ENCODE results near the gene DRD2. TPM values are rescaled to one million over a fixed set of nuclear protein-coding genes. Genes with fewer than 3 reads are reported as not detected.
"Not testable (repeated sequence)": the region's sequence is repeated elsewhere in the genome, so short reads cannot be mapped to it uniquely, and the experiment has no call there.

DRD2 gene
- total RNA-seq = not detected in 2 replicates
- polyA plus RNA-seq = not detected in 2 replicates
- polyA plus RNA-seq (2011; cell fraction: cytosol; rRNA removed) = not detected in 2 replicates
- not detected in 2 replicates for polyA plus RNA-seq (2011; cell fraction: nucleus; rRNA removed)
- not detected in 2 replicates for polyA plus RNA-seq (2012)
- not detected in 2 replicates for polyA minus RNA-seq
- not detected for polyA minus RNA-seq (2011; cell fraction: cytosol; rRNA and poly(A)+ RNA removed)
- polyA minus RNA-seq (2011; cell fraction: nucleus; rRNA and poly(A)+ RNA removed) = not detected in 2 replicates
- not detected for Bru-seq, nascent RNA
- percentile 3 among the genes with signal in this experiment for BruChase-seq, experiment 1, labeled RNA remaining after a 6-hour chase
- BruChase-seq, experiment 2, labeled RNA remaining after a 2-hour chase = percentile 2 among the genes with signal in this experiment
- long read RNA-seq = 0 reads

DNA sequence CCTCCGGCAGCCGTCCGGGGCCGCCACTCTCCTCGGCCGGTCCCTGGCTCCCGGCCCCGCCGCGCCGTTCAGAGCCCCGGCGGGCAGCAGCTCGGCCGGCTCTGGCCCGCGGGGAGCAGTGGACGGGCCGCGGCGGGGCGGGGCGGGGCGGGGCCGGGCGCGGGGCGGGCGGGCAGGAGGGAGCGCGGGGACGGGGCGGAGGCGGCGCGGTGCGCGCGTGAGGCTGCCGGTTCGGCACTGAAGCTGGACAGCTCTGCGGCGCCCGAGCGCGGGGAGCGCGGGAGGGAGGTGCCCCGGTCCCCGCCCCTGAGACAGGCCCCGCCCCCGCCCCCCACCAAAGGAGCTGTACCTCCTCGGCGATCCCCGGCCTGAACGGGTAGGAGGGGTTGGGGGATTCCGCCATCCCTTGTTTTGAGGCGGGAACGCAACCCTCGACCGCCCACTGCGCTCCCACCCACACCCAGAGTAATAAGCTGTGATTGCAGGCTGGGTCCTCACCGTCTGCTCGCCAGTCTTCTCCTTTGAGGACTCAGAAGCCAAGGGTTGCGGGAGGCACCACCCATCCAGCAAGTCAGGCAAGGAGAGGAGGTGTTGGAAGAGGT is at the start of gene DRD2:
Gene DRD2 (minus strand): TSS at position 239 of the 602 bp plus-strand sequence. CDS start 50,747 bp downstream, outside the sequence.
- Histone ChIP-seq H3K9me3 (replicated peaks; ENCODE audit: control insufficient read depth, insufficient read depth, low read length) (no peaks in the 10 kb centered on the region), H3K4me1 (ENCODE audit: control insufficient read depth, extremely low read depth, insufficient read depth, low read length) (no peaks in the 10 kb centered on the region), H3K4me3 (replicated peaks in 1 of 3; ENCODE audit: insufficient read depth in 1 of 3, low read depth in 1 of 3, low read length in 3 of 3) (no peak within 1 kb of the TSS), H3K27me3 (ENCODE audit: control insufficient read depth in 2 of 2, insufficient read depth in 2 of 2, low read length in 2 of 2) (peaks cover 7 to 13% of the 10 kb centered on the region in 2 experiments), H3K9me1 (replicated peaks; ENCODE audit: control insufficient read depth, extremely low read depth, insufficient read depth, low read length) (no peaks in the 10 kb centered on the region), H2AFZ (ENCODE audit: low read depth, low read length) (no peak within 1 kb of the TSS), H3K79me2 (ENCODE audit: control insufficient read depth, insufficient read depth, low read length) (no peaks in the 10 kb centered on the region), H3K27ac (ENCODE audit: insufficient read depth, low read depth, low read length) (no peak within 1 kb of the TSS), H3K36me3 (ENCODE audit: control insufficient read depth in 2 of 2, extremely low read depth in 1 of 2, insufficient read depth in 2 of 2, low read length in 2 of 2) (no peaks in the 10 kb centered on the region), H3K9ac (replicated peaks; ENCODE audit: extremely low read depth, insufficient read depth, low read length) (no peak within 1 kb of the TSS), H4K20me1 (replicated peaks; ENCODE audit: control insufficient read depth, extremely low read depth, insufficient read depth, low read length) (no peaks in the 10 kb centered on the region), H3K4me2 (ENCODE audit: insufficient read depth, low read length) (no peak within 1 kb of the TSS)
- intact Hi-C loops (cut with micrococcal nuclease) = no loop called here
- ChIA-PET POLR2A (no interaction called here), CTCF (no interaction called here)
- dilution Hi-C loops (cut with MboI; ENCODE audit: extremely low pct_ligation_motif_present, low sequenced_read_pairs) = no loop called here
- no peak for TF ChIP-seq GATA2 (IDR thresholded peaks at IDR 0.05; ENCODE audit: insufficient read depth, insufficient read length, low read depth, low read length)
- TF ChIP-seq POLR2AphosphoS5 (IDR thresholded peaks at IDR 0.05; ENCODE audit: insufficient read depth, low read depth, low read length) = no peak
- TF ChIP-seq, protein P1, sequence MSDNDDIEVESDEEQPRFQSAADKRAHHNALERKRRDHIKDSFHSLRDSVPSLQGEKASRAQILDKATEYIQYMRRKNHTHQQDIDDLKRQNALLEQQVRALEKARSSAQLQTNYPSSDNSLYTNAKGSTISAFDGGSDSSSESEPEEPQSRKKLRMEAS (IDR thresholded peaks at IDR 0.05; ENCODE audit: insufficient read depth, insufficient read length) = no peak
- TF ChIP-seq POLR2A (IDR thresholded peaks at IDR 0.05; ENCODE audit: low read depth, low read length) = no peak
- TF ChIP-seq, protein P2, sequence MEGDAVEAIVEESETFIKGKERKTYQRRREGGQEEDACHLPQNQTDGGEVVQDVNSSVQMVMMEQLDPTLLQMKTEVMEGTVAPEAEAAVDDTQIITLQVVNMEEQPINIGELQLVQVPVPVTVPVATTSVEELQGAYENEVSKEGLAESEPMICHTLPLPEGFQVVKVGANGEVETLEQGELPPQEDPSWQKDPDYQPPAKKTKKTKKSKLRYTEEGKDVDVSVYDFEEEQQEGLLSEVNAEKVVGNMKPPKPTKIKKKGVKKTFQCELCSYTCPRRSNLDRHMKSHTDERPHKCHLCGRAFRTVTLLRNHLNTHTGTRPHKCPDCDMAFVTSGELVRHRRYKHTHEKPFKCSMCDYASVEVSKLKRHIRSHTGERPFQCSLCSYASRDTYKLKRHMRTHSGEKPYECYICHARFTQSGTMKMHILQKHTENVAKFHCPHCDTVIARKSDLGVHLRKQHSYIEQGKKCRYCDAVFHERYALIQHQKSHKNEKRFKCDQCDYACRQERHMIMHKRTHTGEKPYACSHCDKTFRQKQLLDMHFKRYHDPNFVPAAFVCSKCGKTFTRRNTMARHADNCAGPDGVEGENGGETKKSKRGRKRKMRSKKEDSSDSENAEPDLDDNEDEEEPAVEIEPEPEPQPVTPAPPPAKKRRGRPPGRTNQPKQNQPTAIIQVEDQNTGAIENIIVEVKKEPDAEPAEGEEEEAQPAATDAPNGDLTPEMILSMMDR (IDR thresholded peaks at IDR 0.05; ENCODE audit: extremely low read depth in 1 of 2, insufficient read depth in 1 of 2, low read depth in 1 of 2, low read length in 2 of 2) = no peak
- TF ChIP-seq EZH2 (IDR thresholded peaks at IDR 0.05; ENCODE audit: borderline replicate concordance, low read depth, low read length, severe bottlenecking) = no peak
- no peak for TF ChIP-seq JUN (IDR thresholded peaks at IDR 0.05; ENCODE audit: borderline replicate concordance, insufficient read depth, insufficient read length, low read depth)
- TF ChIP-seq MYC (IDR thresholded peaks at IDR 0.05; ENCODE audit: low read depth, low read length) = no peak
- no peak for TF ChIP-seq FOS (IDR thresholded peaks at IDR 0.05; ENCODE audit: borderline replicate concordance, insufficient read depth, low read length)
- FAIRE-seq (no peak), DNase-seq (ENCODE audit: low read depth, low spot score) (no peak)
- no TSS peak for BruUV-seq (replicated peaks)

DNA sequence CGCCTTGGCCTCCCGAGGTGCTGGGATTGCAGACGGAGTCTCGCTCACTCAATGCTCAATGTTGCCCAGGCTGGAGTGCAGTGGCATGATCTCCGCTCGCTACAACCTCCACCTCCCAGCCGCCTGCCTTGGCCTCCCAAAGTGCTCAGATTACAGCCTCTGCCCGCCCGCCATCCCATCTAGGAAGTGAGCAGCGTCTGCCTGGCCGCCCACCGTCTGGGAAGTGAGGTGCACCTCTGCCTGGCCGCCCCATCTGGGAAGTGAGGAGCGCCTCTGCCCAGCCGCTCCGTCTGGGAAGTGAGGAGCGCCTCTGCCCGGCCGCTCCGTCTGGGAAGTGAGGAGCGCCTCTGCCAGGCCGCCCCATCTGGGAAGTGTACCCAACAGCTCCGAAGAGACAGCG is 48.7 kb upstream of the DRD2 start:
- H4K20me1 ChIP-seq (replicated peaks; ENCODE audit: control insufficient read depth, extremely low read depth, insufficient read depth, low read length); BruUV-seq (replicated peaks); H3K4me3 ChIP-seq (replicated peaks in 1 of 3; ENCODE audit: insufficient read depth in 1 of 3, low read depth in 1 of 3, low read length in 3 of 3); DNase-seq (ENCODE audit: low read depth, low spot score); POLR2A ChIA-PET; H3K27ac ChIP-seq (ENCODE audit: insufficient read depth, low read depth, low read length); H3K36me3 ChIP-seq (ENCODE audit: control insufficient read depth in 2 of 2, extremely low read depth in 1 of 2, insufficient read depth in 2 of 2, low read length in 2 of 2); intact Hi-C loops (cut with micrococcal nuclease); H3K9ac ChIP-seq (replicated peaks; ENCODE audit: extremely low read depth, insufficient read depth, low read length); H3K4me2 ChIP-seq (ENCODE audit: insufficient read depth, low read length); FAIRE-seq; H3K27me3 ChIP-seq (ENCODE audit: control insufficient read depth in 2 of 2, insufficient read depth in 2 of 2, low read length in 2 of 2); H3K9me3 ChIP-seq (replicated peaks; ENCODE audit: control insufficient read depth, insufficient read depth, low read length); H3K4me1 ChIP-seq (ENCODE audit: control insufficient read depth, extremely low read depth, insufficient read depth, low read length); CTCF ChIA-PET; H2AFZ ChIP-seq (ENCODE audit: low read depth, low read length); H3K79me2 ChIP-seq (ENCODE audit: control insufficient read depth, insufficient read depth, low read length); dilution Hi-C loops (cut with MboI; ENCODE audit: extremely low pct_ligation_motif_present, low sequenced_read_pairs); H3K9me1 ChIP-seq (replicated peaks; ENCODE audit: control insufficient read depth, extremely low read depth, insufficient read depth, low read length): not testable (repeated sequence)

Data from endothelial cell of umbilical vein (primary cell).